HG03095 (cell line): ENCODE measurements around the gene HES4.

Experiments used
- ATAC-seq: cut with Tn5 transposase; IDR thresholded peaks from one replicate; pipeline ENCODE4 v1.9.1; 2021; ENCODE audit warnings: moderate library complexity; ENCODE audit not compliant: unreplicated experiment

HES4 gene

DNA sequence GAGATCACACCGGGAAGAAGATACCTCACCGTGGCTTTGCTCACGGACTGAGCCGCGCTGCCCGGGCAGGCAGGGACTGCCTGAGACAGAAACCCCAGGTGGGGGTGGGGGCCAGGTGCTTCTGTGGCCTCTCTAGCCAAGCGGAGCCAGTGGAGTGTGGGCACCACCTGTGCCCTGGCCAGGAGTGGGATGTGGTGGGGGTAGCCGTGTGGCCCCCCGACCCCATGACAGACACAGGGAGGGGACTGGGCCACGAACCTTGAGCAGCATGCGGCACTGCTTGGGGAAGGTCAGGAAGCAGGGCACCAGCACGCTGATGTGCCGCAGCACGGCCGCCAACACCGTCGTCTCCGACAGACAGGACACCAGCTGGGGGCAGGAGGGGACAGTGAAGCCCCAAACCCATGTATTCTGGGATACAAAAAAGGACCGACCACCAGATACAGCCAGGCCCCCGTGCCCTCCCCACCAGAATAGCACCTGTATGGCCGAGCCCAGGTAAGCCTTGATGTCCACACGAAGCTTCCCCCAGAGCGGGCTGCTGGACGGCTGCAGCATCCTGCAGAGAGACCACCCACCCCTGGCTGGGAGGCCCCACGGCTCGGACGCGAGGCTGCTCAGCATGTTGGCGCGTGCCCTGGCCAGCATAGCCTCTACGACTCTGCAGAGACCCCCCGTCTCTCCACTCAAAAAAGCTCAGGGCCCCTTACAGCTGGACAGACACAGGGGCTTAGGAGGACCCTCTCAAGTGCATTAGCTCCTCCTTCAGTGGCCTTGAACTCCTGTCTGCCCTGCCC is 46.2 kb downstream of the HES4 start:
- no peak for ATAC-seq

DNA sequence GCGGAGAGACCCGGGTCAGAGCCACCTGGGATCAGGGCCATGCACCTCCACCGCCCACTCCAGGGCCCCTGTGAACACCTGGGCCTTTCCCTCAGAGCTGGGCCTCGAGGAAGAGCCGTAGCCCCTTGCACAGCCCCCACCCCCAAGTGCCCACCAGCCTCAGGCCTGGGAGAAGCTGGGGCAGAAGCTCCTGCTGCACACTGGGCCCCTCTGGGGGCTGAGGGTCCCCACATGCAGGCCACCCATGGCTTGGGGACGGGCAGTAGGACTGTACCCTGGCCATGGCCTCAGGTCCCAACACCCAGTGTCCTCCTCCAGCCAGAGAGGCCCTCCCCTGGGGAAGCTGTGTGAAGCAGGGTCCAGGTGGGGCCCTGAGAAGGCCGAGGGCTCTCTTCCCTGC is 47.3 kb downstream of the HES4 start:
- no peak for ATAC-seq

DNA sequence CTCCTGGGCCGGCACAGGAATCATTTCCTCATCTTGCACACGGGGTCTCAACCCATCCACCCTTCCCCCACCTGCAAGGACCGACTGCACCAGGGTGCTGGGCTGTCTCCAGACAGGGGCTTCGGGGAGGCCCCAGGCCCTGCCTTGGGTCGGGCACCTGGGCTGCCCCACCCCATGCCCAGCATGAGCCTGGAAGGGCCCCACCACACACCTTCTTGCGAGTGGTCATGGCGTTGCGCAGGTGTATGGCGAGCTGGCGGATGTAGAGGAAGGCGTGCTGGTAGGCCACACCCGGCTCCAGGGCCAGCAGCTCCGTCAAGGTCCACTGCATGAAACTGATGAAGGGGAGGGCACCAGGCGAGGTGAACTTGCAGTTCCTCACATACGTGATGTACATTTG is 47.7 kb downstream of the HES4 start:
- no peak for ATAC-seq

DNA sequence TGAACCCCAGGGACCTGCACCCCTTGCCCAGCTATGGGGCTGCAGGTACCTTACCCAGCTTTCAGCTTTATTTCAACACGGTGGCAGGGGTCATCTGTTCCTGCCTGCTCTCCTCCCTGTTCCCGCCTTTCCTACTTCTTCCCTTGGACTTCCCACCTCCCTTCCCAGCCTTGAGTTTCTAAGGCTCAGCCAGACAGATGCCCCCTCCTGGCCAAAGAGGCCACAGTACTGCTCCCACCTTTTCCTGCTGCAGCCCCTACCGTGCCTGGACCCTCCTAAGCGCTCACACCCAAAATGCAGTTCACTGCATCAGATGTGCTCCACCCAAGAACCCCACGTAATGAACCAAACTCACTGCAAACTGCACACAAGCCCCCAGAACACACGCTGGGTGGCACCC is 48.5 kb downstream of the HES4 start:
- no peak for ATAC-seq

DNA sequence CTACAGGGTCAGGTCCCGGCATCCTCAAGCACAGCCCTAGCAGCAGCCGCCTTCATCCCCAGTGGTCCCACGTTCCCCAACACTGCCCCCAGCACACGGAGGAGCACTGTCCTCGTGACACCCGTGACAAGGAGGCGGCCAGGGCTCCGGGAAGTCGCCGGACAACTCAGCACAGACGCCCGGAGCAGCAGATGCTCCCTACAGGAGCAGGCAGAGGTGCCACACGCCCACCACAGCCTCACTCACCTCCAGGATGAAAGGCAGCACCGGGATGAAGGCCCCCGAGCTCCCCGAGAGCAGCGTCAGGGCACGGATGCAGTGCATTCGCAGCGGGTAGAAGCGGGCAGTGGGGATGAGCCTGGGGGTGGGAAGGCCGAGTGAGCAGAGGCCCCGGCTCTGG is 49.0 kb downstream of the HES4 start:
- ATAC-seq, result no peak

DNA sequence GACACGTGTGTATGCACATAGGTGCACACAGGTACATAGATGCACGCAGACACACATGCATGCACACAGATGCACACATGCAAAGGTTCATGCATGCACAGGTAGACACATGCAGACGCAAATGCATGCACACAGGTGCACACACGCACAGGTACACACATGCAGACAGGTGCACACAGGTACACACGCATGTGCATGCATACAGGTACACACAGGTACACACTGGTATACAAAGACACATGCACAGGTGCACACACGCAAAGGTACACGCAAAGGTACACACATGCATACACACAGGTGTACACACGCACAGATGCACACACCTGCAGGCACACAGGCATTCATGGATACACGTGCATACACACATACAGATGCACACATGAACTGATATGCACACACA is 49.6 kb downstream of the HES4 start:
- ATAC-seq, result no peak
